ENCODE measurements around the gene HCN3. TPM values are rescaled to one million over a fixed set of nuclear protein-coding genes. Genes with fewer than 3 reads are reported as not detected.

Gene HCN3
- total and polyA plus RNA-seq, 2 of the 13 experiments (the other 11 are each of a cell fraction or from before 2014, with no cell fraction given), result 2.4 to 10.2 TPM

DNA sequence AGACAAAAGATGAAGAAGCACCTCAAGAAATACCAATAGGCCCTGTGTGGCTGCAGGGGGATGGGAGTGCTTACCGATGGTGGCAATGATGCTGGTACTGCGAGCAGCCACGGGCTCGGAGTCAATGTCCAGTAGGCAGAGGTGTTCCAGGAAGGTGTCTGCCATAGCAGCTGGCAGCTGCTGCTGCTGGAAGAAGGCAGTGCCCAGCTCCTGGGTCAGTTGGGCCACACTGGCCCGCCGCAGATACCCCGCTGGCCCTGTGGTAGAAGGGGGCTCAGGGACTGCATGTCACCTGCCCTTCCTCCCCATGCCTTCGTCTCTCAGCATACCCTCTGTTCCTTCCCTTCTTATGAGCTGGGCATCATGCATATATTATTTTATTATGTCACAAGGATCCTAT lies 22.8 kb downstream of the HCN3 start:
- intact Hi-C loops (cut with micrococcal nuclease; ENCODE audit: unreplicated experiment) (loop anchor here (10.0 kb wide), 1 partner anchor 95 kb away; the partner anchor contains the start of genes MTX1 and THBS3), in situ Hi-C loops (cut with HindIII; ENCODE audit: extremely low pct_ligation_motif_present, low pct_unique_long_range_greater_than_20kb) (loop anchor here (10.0 kb wide), 1 partner anchor 45 kb away; the partner anchor contains the start of gene ENTREP3)
- Histone ChIP-seq H3K79me2 (ENCODE audit: insufficient read depth, low read length) (peaks cover 6% of the 10 kb centered on the region), H3K9me3 (ENCODE audit: low read length) (no peaks in the 10 kb centered on the region), H3K27me3 (ENCODE audit: control insufficient read depth in 1 of 2, insufficient read depth in 2 of 2, low read length in 2 of 2) (no peaks in the 10 kb centered on the region; a peak in 1 of 5 replicates), H3K4me3 (replicated peaks in 1 of 3; ENCODE audit: insufficient read depth in 1 of 3, low read depth in 2 of 3, low read length in 3 of 3) (peak overlapping the region in 2 of 3 experiments; percentile 44 to 69; a peak in 4 of 6 replicates), H3K4me1 (ENCODE audit: insufficient read depth, low read length) (peaks cover 67% of the 10 kb centered on the region), H2AFZ (ENCODE audit: low read length) (no peak overlapping the region), H3K27ac (ENCODE audit: extremely low read length, insufficient read depth, low read length) (peak overlapping the region; percentile 95), H4K20me1 (ENCODE audit: insufficient read depth, low read length) (no peaks in the 10 kb centered on the region), H3K9ac (ENCODE audit: insufficient read depth, low read depth, low read length) (peak overlapping the region; percentile 77), H3K4me2 (ENCODE audit: low read depth, low read length) (peak overlapping the region; percentile 89), H3K36me3 (replicated peaks in 1 of 2; ENCODE audit: control insufficient read depth in 1 of 2, insufficient read depth in 2 of 2, low read length in 2 of 2) (no peaks in the 10 kb centered on the region; a peak in 2 of 5 replicates)
- TF ChIP-seq POLR2G (IDR thresholded peaks at IDR 0.05; ENCODE audit: low read depth, low read length), result no peak
- TF ChIP-seq SSRP1 (CRISPR knock-in tag; IDR thresholded peaks at IDR 0.05), result no peak
- TF ChIP-seq RBFOX2 (IDR thresholded peaks at IDR 0.05; ENCODE audit: low read depth, low read length), result no peak
- TF ChIP-seq, protein P1, sequence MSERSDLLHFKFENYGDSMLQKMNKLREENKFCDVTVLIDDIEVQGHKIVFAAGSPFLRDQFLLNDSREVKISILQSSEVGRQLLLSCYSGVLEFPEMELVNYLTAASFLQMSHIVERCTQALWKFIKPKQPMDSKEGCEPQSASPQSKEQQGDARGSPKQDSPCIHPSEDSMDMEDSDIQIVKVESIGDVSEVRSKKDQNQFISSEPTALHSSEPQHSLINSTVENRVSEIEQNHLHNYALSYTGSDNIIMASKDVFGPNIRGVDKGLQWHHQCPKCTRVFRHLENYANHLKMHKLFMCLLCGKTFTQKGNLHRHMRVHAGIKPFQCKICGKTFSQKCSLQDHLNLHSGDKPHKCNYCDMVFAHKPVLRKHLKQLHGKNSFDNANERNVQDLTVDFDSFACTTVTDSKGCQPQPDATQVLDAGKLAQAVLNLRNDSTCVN (CRISPR knock-in tag; IDR thresholded peaks at IDR 0.05; ENCODE audit: borderline replicate concordance), result no peak
- TF ChIP-seq, protein P2, sequence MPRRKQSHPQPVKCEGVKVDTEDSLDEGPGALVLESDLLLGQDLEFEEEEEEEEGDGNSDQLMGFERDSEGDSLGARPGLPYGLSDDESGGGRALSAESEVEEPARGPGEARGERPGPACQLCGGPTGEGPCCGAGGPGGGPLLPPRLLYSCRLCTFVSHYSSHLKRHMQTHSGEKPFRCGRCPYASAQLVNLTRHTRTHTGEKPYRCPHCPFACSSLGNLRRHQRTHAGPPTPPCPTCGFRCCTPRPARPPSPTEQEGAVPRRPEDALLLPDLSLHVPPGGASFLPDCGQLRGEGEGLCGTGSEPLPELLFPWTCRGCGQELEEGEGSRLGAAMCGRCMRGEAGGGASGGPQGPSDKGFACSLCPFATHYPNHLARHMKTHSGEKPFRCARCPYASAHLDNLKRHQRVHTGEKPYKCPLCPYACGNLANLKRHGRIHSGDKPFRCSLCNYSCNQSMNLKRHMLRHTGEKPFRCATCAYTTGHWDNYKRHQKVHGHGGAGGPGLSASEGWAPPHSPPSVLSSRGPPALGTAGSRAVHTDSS (CRISPR knock-in tag; conservative IDR thresholded peaks at IDR 0.05), result 0 out of 2 replicates have a peak, but pooled peaks have one; percentile 39
- TF ChIP-seq, protein P3, sequence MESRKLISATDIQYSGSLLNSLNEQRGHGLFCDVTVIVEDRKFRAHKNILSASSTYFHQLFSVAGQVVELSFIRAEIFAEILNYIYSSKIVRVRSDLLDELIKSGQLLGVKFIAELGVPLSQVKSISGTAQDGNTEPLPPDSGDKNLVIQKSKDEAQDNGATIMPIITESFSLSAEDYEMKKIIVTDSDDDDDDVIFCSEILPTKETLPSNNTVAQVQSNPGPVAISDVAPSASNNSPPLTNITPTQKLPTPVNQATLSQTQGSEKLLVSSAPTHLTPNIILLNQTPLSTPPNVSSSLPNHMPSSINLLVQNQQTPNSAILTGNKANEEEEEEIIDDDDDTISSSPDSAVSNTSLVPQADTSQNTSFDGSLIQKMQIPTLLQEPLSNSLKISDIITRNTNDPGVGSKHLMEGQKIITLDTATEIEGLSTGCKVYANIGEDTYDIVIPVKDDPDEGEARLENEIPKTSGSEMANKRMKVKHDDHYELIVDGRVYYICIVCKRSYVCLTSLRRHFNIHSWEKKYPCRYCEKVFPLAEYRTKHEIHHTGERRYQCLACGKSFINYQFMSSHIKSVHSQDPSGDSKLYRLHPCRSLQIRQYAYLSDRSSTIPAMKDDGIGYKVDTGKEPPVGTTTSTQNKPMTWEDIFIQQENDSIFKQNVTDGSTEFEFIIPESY (CRISPR knock-in tag; IDR thresholded peaks at IDR 0.05), result no peak
- TF ChIP-seq, protein P4, sequence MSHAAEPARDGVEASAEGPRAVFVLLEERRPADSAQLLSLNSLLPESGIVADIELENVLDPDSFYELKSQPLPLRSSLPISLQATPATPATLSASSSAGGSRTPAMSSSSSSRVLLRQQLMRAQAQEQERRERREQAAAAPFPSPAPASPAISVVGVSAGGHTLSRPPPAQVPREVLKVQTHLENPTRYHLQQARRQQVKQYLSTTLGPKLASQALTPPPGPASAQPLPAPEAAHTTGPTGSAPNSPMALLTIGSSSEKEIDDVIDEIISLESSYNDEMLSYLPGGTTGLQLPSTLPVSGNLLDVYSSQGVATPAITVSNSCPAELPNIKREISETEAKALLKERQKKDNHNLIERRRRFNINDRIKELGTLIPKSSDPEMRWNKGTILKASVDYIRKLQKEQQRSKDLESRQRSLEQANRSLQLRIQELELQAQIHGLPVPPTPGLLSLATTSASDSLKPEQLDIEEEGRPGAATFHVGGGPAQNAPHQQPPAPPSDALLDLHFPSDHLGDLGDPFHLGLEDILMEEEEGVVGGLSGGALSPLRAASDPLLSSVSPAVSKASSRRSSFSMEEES (CRISPR knock-in tag; IDR thresholded peaks at IDR 0.05), result no peak
- TF ChIP-seq ZFP62 (CRISPR knock-in tag; IDR thresholded peaks at IDR 0.05), result no peak
- no peak for TF ChIP-seq ZNF234 (CRISPR knock-in tag; conservative IDR thresholded peaks at IDR 0.05)
- TF ChIP-seq ZNF598 (CRISPR knock-in tag; IDR thresholded peaks at IDR 0.05; ENCODE audit: borderline replicate concordance), result 0 out of 2 replicates have a peak, but pooled peaks have one; percentile 4
- peak; percentile 43; the same call in 1 of the 2 replicates for TF ChIP-seq MEIS2 (CRISPR knock-in tag; IDR thresholded peaks at IDR 0.05)
- no peak for TF ChIP-seq BHLHE40 (IDR thresholded peaks at IDR 0.05; ENCODE audit: low read length)
- ATAC-seq, result no peak
- ChIA-PET CTCF (ENCODE audit: low intra/inter-chr PET ratio, low total read pairs) (no interaction called here), POLR2A (interaction anchor here (0.7 to 2.9 kb wide), 4 partner anchors 8 to 27 kb away, joined by 3 to 17 read pairs (median 10); partner anchors contain the start of gene CLK2)
- BruUV-seq (replicated peaks), result no TSS peak
- 78% methylated on average over 6 of the region's 8 CpGs for WGBS (ENCODE audit: low lambda C conversion rate)
- DNase-seq (ENCODE audit: low spot score), result no peak
- FAIRE-seq, result no peak
